ENCODE data around the gene CCDC43.
"Not testable (repeated sequence)": the region's sequence is repeated elsewhere in the genome, so short reads cannot be mapped to it uniquely, and the experiment has no call there.

CCDC43 gene

DNA sequence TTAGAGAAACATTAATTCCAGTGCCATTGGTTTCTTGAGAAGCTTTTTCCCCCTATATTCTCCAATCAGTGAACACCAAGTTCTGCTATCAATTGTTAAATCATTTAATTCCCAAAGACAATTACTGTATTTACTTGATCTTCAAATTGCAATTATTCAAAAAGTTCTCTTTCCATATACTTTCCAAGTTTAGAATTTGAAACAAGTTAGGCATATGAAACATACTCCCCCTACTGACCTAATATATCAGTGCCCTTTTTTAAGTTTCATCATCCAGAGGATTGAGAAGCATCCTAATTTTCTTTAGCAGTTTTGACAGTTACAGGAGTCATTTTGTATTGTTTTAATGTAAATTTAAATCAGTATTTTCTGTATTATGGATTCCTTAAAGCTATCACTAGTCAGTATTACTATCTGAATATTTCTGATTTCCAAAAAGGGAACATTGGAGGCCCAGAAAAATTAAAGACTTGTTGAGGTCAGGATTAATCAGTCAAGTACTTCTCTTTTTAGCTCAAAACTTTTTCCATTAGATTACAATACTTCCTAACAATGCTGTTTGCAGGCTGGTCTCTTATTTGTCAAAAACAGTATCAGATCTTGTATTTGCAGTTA, 17.0 kb downstream of the CCDC43 start:
- no peak for DNase-seq (ENCODE audit: low spot score)

DNA sequence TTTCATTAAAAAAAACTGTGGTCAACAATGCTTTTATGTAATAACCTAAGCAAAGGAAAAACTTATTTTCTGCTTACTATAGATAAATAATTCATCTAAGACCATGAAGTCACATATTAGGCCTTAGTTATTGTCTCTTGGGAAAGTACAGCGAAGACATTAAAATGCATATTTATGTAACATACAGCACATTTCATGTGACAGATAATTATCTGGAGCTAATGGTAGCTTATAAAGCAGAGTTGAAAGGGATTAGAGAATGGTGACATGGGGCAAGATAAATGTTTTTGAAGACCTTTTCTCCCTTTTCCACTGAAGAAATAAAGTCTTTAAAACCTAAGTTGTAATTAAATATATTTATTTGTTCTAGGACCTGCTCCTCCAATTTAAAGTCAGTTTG, 23.6 kb downstream of the CCDC43 start:
- no peak for DNase-seq (ENCODE audit: low spot score)

DNA sequence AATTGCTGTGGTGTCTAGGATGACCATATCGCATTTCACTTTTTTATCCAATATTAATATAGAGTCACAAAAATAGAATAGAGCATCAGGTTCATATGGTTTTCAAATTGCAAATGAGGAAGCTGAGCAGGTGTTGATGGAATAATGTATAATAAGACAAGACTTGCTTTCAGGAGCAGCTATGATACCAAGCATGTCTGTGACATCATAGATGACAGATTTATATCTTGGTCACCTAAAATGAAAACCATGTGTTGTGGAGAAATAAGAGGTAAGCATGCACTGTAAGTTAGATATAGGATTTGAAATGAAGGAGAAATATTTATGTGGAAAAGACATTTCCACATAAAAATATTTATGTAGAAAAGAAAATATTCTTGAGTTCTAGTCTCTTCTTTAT, 24.7 kb downstream of the CCDC43 start:
- no peak for DNase-seq (ENCODE audit: low spot score)

DNA sequence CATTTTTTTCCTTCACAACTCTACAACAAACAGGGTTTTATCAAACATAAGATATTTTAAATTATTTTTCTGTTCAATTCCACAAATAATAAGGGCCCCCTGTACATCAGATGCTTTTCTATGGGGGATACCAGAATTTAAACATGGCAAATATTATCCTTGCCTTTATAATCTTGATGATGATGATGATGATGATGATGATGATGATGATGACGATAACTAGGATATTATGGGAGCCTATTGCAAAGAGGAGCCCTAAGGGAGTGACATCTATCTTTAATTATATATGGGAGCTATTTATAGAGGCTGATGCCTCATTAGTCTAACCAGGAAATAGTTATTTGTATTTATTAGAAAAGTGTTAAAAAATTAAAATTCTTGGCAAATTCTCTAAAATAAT, 26.5 kb downstream of the CCDC43 start:
- DNase-seq (ENCODE audit: low spot score), result no peak

DNA sequence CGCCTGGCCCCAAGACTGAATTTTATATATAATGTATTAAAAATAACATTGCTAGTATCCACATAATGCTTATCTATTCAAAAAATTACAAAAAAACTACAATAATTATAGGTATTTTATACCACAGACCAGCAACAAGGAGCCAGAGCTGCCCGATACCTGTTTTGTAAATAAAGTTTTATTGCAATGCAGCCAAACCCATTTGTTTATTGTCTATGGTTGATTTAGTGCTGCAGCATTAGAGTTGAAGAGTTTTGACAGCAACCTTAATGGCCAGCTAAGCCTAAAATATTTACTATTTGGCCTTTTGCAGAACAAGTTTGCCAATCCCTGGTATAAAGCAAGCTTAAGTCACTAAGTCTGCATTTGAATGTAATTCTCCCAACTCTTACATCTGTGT, 27.7 kb downstream of the CCDC43 start:
- no peak for DNase-seq (ENCODE audit: low spot score)

DNA sequence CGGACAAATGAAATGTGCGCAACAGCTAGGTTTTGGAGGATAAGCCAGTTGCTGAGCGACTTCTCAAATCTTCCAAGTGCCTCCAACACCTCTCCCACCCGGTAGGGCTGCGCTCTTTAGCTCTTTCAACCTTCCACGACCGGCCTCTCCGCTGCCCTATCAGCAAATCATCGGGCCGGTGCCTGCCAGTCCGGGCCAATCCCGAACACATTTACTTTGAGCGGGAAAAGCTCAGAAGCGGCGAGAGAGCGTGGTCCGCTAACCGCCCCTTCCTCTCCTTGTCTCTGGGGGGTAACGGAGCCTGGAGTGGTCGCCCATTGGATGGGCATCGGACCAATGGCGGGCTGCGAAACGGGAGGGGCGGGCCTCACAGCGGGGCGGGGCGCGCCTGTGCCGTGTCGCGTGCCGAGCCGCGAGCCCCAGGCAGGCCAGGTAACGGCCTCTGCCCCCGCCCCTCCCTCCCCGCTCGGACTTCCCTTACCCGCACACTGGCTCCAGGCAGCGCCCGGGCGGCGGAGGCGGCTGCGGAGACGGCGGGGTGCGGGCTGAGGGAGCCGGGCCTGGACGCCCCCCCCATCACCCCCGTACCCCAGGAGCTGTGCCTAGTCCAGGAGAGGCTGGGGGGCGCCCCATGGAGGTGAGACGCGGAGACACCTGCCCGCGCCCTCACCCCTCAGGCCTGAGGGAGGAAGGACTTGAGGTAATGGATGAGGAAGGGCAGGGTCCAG, 33.4 kb downstream of the CCDC43 start, which contains the start of gene MEIOC:
Gene MEIOC, plus strand, starts transcription at position 486 of the 728 bp plus-strand sequence. Its CDS starts 146 bp downstream, at position 632.
- DNase-seq (ENCODE audit: low spot score), result peak; percentile 30

DNA sequence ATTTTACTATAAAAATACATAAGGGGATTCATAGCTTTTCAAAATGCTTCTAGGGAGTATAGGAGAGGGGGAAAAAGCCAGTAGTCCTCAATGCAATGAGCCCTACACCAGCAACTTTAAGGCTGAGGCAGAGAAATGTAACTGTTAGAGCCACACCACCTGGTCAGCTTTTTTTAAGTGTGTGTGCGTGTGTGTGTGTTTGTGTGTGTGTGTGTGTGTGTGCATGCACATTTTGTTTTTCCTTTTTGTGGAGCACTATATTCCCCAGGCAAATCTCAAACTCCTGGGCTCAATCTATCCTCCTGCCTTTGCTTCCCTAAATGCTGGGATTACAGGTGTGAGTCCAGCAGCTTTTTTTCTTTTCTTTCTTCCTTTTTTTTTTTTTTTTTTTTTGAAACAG, 35.6 kb downstream of the CCDC43 start:
- DNase-seq (ENCODE audit: low spot score), result no peak

DNA sequence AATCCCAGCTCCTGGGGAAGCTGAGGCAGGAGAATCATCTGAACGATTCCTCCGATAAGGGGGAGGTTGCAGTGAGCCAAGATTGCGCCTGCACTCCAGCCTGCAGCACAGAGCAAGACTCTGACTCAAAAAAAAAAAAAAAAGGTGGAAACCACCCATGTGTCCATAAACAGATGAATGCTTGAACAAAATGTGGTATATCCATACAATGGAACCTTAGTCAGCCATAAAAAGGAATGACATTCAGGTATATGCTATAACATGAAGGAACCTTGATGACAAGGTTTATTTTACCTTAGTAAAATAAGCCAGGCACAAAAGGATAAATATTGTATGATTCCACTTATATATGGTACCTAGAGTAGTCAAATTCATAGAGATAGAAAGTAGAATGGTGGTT, 36.2 kb downstream of the CCDC43 start:
- DNase-seq (ENCODE audit: low spot score), result no peak

DNA sequence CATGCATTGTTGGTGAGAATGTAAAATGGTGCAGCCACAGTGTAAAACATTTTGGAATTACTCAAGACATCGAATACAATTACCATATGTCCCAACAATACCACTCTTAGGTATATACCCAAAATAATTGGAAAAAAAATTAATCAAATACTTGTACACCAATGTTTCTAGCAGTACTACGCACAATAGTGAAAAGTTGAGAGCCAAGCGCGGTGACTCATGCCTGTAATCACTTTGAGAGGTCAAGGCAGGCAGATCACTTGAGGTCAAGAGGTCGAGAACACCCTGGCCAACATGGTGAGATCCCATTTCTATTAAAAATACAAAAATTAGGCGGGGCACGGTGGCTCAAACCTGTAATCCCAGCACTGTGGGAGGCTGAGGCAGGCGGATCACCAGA, 36.8 kb downstream of the CCDC43 start:
- no peak for DNase-seq (ENCODE audit: low spot score)

DNA sequence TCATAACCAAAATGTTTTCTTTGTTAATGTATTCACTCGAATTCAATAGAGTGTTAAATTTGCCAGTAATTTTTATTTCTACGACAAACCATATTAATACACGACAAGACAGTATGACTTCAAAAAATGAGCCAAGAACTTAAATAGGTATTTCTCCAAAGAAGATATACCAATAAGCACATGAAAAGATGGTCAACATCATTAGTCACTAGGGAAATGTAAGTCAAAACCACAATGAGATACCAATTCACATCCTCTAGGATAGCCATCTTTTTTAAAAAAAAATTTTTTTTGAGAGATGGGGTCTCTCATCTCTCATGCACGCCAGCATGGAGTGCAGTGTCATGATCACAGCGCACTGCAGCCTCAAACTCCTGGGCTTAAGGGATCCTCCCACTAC, 38.3 kb downstream of the CCDC43 start:
- no peak for DNase-seq (ENCODE audit: low spot score)

DNA sequence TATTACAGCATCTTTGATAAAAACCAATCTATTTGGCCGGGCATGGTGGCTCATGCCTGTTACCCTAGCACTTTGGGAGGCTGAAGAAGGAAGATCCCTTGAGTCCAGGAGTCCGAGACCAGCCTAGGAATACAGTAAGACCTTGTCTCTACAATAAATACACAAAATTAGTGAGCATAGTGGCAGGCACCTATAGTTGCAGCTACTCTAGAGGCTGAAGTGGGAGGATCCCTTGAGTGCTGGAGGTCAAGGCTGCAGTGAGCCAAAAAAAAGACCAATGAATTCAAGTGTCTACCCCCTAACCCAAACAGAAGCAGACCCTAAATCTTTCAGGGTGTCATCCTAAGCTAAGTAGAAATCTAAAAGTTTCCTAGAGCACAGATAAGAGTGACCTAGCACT, 40.6 kb downstream of the CCDC43 start:
- no peak for DNase-seq (ENCODE audit: low spot score)

DNA sequence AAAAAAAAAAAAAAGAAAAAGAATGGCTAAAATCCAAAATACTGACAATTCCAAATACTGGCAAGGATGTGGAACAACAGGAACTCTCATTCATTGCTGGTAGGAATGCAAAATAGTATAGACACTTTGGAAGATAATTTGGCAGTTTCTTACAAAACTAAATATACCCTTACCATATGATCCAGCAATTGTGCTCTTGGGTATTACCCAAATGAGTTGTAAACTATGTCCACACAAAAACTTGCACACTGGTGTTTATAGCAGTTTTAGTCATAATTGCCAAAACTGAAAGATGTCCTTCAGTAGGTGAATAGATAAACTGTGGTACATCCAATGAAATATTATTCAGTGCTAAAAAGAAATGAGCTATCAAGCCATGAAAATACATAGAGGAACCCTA, 41.8 kb downstream of the CCDC43 start:
- DNase-seq (ENCODE audit: low spot score), result no peak

DNA sequence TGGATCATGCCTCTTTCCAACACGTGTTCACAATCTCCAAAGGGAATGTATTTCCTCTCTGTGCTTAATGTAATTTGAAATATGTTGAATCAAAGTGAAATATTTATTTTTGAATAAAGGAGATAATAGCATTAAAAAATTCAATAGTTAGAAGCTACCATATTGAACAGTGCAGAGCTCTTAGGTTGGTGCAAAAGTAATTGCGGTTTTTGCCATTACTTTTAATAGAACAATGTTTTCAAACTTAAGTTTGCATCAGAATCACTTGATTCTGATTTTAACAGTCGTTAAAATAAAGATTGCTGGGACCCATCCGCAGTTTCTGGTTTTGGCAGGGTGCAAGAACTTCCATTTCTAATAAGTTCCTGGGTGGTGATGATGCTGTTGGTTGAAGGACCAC, 43.3 kb downstream of the CCDC43 start:
- DNase-seq (ENCODE audit: low spot score), result no peak

DNA sequence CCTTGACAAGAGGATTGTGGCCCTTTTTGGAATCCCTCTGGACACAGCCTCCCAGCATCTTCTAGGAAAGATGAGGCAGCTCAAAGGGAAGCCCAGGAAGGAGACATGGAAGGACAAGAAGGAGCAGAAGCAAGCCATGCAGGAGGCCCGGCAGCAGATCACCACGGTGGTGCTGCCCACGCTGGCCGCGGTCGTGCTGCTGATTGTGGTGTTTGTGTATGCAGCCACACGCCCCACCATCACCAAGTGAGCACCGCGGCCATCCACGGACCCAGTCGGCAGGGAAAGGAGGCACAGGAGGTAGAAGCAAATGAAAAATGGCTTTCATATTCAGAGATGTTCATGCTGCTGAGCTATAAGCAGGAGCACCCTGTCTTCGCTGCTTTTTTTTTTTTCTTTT, 44.2 kb downstream of the CCDC43 start:
- DNase-seq (ENCODE audit: low spot score), result no peak

DNA sequence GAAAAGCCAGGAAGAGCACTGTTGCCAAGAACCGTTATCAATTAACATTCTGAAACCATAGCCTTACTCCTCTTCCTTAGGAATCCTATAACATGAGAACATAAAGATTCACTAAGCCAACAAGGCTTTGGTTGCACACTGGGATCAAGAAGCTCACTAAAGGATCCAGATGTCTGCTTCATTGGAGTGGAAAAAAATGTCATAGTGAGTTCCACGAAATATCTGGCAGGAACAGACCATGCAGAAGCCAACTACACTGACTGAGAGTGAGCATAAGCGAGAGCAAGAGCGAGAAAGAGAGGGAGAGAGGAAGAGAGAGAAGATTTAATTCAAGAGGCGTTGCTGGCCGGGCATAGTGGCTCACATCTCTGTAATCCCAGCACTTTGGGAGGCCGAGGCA, 46.7 kb downstream of the CCDC43 start:
- no peak for DNase-seq (ENCODE audit: low spot score)

DNA sequence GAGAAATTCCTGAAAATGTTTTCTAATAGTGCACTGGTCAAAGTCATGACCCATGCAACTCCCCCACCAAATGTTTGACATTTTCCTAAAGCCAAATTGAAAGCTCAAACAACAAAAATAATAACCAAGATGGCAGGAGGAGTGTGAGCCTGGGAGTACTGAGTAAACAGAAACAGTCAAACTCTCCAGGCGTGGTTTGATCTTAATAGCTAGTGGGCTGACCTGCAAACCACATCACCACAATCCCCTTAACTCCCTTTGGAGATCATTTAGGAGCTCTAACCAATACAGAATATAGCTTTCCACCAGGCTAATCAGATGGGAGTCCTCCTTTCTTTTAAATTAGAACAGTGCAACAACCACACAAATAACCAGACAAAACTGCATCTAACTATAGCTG, 52.5 kb downstream of the CCDC43 start:
- no peak for DNase-seq (ENCODE audit: low spot score)

DNA sequence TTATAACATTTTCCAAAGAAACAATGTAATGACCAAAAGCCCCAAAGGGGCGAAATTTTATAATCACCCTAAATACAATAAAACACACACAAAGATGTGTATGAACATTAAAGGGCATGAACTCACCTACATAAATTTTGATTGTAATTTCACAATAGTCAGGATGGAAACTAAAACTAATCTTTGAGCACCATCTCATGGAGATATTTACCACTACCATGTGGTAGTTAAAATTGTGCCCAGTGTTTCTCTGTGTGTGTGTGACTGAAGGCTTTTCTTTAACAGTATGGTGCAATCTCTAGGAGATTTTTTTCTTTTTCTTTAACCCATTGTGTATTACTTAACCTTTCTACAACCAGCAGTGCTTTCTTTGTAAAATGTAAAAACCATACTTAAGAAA, 53.0 kb downstream of the CCDC43 start:
- DNase-seq (ENCODE audit: low spot score), result peak; percentile 36

DNA sequence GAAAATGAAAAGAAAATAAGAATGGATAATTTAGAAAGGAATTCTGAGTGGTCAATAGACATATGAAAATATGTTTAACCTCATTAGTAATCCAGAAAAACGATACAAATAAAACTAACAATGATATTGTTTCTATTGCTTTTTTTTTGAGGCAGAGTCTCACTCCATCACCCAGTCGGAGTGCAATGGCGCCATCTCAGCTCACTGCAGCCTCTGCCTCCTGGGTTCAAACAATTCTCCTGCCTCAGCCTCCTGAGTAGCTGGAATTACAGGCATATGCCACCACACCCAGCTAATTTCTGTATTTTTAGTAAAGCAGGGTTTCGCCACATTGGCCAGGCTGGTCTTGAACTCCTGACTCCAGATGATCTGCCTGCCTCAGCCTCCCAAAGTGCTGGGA, 55.2 kb downstream of the CCDC43 start:
- DNase-seq (ENCODE audit: low spot score), result not testable (repeated sequence)

DNA sequence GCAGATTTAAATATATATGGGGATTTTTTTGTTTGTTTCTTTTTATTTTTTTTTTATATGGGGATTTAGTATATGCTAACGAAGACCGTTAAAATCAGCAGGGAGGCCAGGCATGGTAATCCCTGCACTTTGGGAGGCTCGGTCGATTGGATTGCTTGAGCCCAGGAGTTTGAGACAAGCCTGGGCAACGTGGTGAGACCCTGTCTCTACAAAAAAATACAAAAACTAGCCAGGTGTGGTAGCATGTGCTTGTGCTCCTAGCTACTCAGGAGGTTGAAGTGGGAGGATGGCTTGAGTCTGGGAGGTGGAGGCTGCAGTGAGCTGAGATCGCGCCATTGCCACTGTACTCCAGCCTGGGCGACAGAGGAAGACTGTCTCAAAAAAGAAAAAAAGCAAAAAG, 55.6 kb downstream of the CCDC43 start:
- no peak for DNase-seq (ENCODE audit: low spot score)

DNA sequence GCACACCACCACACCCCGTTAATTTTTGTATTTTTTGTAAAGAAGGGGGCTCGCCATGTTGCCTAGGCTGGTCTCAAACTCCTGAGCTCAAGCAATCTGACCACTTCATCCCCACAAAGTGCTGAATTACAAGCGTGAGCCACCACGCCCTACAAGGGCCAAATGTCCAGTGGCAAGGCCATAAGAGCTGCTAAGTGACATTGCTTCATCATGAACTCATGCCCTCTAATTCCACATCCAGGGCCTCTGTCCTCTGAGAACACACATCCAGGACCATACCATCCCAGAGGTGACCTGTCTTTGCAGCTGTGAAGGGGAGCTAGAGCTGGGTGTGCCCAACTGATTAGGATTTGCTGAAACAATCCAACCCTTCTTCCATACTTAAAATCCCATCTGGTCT, 58.9 kb downstream of the CCDC43 start:
- DNase-seq (ENCODE audit: low spot score), result no peak

DNA sequence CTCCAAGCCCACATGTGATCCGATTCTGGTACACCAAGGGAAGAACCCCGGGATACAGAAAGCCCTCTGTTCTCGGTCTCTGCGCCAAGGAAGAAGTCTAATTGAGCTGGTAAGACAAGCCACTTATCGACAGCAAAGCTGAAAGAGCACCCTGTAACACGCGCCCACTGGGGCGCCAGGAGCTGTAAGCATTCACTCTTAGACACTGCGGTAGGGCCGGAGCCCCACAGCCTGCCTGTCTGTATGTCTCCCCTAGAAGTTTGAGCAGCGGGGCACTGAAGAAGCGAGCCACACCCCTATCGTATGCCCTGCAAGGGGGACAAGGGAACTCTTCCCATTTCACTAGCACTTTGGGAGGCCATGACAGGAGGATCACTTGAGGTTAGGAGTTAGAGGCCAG, 60.3 kb downstream of the CCDC43 start:
- no peak for DNase-seq (ENCODE audit: low spot score)

DNA sequence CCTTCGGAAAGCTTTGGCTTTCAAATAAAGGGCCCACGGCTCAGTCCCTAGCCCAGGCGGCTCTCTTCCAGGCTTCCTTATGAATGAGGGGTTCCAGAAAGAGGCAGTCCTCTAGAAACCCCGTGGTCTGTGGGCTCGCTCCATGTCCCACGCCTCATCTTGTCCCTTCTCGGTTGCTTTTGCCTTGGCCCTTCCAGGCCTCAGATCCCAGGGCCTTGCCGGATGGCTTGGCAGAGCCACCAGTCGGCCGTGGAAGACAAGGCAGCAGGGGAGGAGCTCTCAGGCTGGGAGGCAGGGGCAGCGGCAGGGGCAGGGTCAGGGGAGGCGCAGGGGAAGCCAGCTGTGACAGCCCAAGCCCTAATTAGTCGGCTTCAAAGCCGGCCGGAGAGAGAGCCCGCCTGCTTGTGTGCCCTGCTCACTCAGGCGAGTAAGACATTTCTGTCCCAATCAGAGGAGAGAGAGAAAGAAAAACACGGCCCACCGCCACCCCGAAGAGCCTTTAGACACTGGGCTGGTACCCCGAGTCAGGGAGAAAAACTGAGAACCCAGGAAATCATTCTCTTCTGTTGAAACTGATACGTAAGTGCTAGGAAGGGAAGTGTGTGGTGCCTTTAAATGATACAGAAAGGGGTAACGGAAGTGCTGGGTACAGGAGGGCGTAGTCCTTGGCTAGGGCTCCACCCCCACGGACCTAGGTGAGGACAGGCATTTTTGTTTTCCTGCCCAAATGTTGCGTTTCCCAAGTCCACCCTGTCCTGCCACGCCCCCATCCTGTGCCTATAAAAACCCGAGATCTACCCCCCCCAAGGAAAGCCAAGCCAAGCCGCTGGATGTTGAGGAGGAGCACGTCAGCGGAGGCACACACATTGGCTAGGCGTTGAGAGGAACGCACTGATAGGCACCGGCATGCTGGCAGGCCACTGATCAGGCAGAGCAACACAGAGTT, 61.1 kb downstream of the CCDC43 start:
- DNase-seq (ENCODE audit: low spot score), result no peak
